Mucosa of gallbladder (tissue), 1 donor: ENCODE results near the gene MAPK9. TPM values are rescaled to one million over a fixed set of nuclear protein-coding genes. Genes with fewer than 3 reads are reported as not detected.
A peak's percentile ranks its signal among the peaks of the same experiment; 100 is the strongest.

Source experiments
- DNase-seq: peaks from one replicate; pipeline ENCODE4 v3.0.0-alpha.2; 2020; ENCODE audit warnings: low spot score
- total RNA-seq: library from RNA; stranded (reverse); gene quantifications from one replicate; pipeline ENCODE4 v1.2.1, GENCODE V29; 2021
- donor health status: DM: no; HTN: no; CAD: no.

MAPK9 gene
- total RNA-seq, result 36.1 TPM

DNA sequence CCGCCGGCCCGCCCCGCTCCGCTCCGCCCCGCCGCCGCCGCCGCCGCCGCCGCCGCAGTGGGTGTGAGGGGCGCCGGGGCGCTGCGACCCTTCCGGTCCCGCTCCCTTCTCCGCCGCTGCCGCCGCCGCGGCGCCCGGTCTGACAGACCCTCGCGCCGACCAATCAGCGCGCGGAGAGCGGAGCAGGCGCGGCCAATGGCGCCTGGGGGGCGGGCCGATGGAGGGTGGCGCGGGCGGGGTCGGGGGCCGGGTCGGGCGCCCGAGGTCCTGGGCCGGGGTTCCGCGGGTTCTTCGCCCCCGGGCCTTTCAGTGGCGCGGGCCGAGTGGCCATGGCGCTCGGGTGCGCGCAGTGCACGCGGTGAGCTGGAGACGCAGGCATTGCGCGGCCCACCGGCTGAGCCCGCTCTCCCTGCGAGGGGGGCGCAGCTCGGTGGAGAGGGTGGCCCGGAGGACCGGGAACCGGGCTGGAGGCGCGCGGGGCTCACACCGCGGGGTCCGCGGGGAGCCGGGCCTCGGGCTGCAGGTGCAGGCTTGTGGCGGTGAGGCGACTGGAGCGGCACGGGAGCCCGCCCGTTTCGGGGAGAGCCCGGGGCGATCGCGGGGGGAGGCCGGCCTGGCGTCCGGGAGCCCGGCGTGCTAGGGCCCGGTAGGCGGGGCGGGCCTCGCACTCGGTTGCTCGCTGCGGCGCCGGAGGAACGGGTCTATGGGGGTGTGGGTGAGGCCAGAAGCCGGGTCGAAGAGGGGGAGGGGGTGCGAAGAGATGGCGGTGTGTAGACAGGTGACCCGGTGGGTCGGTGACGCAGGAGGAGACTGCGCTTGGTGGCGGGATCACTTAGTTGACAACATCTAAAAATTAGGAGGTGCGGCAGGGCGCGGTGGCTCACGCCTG lies at the start of gene MAPK9:
TSS of gene MAPK9 (minus strand) at position 141 of the 889 bp plus-strand sequence. CDS start 11,522 bp downstream, outside the sequence.
- peak; percentile 80 for DNase-seq

GRCh38 chr5:180341595-180341994 lies 49.7 kb upstream of the MAPK9 start:
- no peak for DNase-seq

DNA sequence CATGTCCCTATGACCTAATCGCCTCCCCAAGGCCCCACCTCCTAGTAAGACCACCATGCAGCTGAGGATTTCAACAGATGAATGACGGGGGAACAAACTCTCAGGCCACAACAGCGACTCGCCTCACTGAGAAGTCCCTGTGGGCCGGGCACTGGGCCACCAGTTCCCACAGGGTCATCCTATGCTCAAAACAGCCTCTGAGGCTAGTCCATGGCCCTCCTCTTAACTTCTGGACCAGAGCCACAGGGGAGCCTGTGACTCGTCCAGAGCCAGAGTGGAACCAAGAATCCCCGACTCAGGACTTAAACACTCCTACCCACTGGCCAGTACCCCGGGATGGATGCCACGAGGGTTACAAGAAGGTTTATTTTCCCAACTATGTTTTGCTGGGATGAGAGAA lies 49.0 kb upstream of the MAPK9 start:
- DNase-seq, result no peak

DNA sequence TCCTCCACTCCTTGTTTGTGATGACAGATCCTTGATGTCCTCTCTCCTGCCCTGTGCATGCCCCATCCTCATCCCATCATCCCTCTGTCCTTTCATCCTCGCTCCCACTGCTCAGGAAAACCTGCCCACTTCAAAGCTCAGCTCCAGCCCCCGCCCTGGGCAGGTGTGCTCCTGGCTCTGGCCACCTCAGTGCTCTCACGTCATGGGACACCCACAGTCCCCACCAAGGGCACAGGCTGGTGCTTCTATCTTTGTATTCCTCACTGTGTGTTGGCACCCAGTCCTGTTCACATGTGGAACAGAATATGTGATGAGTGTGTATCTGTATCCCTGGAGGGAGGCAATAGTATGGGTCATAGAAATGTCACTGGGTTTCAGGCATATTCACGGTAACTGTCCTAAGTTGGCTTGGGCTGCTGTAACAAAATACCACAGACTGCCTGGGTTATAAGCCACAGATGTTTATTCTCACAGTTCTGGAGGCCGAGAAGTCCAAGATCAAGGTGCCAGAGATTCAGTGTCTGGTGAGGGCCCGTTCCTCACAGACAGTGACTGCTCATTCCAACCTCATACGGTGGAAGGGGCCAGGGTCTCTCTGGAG lies 47.8 kb upstream of the MAPK9 start:
- DNase-seq, result no peak

DNA sequence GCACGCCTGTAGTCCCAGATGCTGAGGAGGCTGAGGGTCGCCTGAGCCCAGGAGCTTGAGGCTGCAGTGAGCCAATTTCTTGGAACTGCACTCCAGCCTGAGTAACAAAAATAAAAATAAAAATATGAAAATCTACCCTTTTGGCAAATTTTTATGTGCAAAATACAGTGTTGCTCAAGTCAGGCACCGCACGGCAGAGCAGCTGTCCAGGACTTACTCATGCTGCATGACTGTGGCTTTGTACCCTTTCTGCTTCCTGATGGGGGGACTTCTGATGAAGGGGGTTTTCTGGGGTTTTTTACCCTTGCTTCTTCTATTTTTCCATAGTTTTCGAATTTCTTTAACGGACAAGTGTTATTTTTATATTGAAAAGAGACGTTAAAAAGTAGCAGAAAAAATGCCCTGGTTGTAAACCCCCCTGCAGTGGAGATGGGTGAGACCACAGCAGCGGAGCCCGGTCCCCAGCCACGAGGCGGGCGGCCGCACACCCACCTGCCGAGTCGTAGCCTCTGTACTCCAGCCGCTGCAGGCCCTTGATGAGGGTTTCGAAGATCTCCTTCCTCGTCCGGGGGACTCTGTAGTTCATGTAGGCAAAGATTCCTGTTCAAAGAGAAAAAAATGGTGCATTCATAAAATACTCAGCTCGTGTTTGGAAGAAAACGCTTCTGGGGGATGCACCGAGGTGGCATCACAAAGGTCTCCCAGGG lies 46.3 kb upstream of the MAPK9 start:
- no peak for DNase-seq

DNA sequence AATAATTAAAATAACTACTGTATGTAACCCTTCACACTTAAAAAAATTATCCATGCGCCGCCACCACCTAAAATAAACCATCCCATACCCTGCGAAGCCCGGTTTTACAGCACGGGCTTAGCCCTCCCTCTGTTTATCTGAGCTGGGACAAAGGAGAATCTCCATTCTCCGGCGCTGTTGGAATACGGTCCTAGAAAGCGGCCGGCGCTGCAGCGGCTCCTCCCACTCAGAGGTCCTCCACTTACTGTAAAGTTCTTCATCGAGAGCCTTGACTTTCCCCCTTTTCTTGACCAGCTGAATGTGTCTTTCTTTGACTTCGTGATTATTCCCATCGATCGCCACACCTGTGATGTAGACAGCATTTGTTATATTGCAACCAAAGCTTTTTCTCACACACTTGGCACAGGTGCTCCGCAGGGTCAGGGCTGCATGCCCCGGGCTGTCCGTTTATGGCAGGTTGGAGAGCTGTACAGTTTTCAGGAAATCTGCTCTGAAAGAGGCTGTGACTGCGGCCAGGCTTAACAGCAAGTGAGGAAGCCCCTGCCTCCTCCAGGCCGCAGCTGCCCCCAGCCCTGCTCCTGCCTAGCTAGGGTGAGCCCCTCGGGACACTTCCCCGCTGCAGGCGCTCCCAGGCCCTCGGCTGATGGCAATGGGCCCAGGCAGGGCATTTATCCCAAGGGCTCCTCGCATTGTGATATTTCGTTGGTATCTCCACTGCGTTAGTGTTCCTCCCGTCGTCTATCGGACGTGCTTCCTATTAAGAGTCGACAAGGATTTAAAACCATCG lies 44.5 kb upstream of the MAPK9 start:
- no peak for DNase-seq

DNA sequence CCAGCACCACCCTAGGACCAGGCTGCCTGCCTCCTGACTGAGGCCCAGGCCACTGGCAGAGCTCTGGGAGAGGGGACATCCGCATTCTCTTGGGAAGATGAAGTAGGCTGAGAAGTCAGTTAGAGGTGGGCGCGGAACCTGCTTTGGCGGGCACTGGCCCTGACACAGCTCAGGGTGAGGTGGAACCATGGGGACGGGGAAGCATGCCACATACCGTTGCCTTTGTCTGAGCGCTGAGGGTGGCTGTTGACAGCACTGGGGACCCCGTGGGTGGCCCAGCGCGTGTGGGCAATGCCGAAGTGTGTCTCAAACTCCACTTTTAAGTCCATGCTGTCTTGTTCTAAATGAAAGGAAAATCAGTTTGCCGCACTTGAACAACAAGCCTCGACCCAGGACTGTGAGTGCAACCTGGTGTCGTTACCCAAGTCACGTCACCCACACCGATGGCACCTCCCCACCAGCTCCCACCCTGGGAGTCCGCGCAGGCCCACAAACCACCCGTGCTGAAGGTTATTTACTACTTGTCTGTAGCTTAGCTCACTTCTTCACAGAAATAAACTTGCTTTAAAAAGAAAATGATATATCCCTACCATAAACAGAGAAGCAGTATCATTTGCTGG lies 43.8 kb upstream of the MAPK9 start:
- DNase-seq, result no peak

- DNase-seq, result no peak
Observed at GRCh38 chr5:180334751-180335613, 43.1 kb upstream of the MAPK9 start.

- DNase-seq, result no peak
Observed at GRCh38 chr5:180334176-180334575, 42.3 kb upstream of the MAPK9 start.

DNA sequence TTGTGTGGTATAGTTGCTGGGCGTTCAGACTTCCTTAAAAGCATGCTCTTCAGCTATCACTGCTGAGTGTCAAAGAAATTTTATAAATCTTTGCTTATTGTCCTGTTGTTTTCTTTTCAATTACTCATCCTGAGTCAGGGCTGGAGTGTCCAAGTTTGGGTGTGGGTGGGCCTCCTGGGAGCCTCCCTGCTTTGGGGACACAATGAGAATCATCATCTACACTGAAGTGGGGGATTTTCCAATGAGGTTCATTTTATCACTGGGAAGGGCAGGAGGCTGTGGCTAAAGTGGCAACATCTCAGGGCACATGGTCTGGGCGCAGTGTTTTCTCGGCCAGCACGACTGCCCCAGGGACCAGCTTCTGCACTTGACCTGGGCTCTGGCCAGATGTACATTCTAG lies 41.8 kb upstream of the MAPK9 start:
- DNase-seq, result no peak

DNA sequence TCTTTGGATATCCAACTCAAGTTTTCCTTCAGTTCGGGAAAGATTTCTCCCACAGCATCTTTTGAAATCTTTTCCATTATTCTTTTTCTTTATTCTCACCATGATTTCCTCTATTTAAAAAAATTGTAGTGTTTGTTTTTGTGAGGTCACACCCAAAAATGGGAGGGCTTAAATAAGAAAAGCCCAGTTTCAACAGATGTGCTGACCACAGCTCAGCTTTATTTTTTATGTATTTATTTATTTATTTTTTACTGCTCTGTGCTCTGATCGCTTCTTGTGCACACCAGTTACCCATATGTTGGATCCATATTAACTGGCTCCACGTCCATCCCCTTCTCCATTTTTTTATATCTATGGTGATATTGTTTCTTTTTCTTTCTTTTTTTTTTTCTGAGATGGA lies 41.0 kb upstream of the MAPK9 start:
- no peak for DNase-seq

- DNase-seq, result no peak
Observed at GRCh38 chr5:180332051-180332517, 40.2 kb upstream of the MAPK9 start.

DNA sequence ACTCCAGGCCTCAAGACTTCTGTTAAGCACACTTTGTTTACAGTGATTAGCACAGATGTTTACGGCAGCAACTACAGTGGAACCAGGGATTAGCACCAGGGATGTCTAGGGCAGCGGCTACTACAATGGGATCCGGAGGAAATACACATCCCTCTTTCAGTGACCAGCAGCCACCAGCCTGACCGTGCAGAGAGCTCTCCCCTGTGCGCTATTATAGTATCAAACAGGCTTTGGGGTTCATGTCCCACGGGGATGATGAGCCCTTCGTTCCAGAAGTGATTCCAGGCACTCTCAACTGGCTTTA lies 39.7 kb upstream of the MAPK9 start:
- DNase-seq, result no peak

DNA sequence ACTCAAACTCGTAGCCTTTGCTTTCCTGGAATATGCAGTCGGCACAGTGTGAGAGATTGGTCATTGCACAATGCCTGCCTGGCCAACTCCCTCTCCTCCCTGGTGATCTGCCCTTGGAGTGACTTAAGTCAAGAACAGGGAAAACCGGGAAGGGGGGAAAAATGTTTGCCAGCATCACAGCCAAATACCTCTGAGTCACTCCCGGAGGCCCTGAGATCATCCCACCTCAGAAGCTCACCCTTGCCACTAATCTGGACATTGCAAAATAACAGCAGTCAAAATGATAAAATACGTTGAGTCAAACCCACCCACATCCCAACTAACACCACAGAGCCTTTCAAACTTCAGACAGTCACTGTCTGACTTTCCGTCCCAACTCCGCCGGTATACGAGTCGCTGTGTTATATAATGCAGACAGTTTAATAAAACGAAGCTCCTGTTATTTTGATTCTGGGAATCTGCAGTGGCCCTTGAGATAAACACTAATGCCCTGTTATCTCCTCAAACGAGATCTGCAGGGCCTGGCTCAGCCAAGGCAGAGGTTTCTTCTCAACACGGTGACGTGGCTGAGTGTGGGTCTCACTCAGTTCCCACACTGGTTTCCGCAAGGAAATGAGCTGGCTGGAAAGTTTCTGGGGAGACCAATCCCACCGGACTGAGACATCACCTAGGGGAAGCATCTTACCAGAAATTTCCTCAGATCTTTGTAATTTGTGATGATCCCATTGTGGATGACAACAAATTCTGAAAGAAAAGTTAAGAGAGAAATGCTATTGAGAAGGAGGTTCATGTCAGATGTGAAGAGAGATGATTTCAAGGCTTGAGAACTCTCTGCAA lies 39.1 kb upstream of the MAPK9 start:
- peak; percentile 32 for DNase-seq

- no peak for DNase-seq
Observed at GRCh38 chr5:180330270-180330648, 38.4 kb upstream of the MAPK9 start.

GRCh38 chr5:180329606-180330269 lies 37.9 kb upstream of the MAPK9 start:
- DNase-seq, result no peak

DNA sequence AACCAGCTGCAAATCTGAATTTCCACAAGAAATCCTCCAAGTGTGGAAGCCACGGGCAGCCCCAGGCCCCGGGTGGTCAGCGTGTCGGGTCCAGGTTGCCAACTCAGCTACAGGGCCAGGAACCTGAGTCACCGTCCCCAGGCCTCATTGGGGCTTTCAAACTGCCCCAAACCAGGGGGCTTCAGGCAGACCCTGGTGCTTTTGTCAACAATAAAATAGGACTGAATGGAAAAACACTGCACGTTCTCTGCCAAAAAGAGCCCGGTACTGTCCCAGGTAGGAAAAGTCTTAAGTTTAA lies 37.2 kb upstream of the MAPK9 start:
- DNase-seq, result no peak

GRCh38 chr5:180328296-180329137 lies 36.6 kb upstream of the MAPK9 start:
- peak; percentile 75 for DNase-seq
